ENCODE results near the gene SYTL3. TPM values are rescaled to one million over a fixed set of nuclear protein-coding genes. Genes with fewer than 3 reads are reported as not detected.

SYTL3 gene
- total RNA-seq, 1 experiment from 2014 or later = 0.65 TPM

DNA sequence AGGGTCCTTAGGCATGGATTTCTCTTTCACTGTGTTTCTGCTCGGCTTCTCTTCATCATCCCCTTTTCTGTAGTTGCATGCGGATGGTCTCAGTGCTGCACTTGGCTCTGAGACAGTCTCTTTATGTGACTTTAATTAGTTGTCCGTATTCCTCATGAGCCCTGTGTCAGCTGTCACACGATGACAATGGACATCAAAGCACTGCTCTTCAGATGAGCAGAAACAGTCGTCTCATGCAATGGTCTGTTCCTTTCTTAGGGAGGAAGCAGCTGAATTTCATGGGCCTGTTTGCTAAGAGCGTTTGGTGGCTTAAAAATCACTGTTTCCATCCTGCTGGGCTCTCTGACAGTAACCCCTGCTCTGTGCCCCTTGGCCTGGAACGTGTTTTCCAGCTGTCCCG lies 64.9 kb downstream of the SYTL3 start:
- TF ChIP-seq, protein P1, sequence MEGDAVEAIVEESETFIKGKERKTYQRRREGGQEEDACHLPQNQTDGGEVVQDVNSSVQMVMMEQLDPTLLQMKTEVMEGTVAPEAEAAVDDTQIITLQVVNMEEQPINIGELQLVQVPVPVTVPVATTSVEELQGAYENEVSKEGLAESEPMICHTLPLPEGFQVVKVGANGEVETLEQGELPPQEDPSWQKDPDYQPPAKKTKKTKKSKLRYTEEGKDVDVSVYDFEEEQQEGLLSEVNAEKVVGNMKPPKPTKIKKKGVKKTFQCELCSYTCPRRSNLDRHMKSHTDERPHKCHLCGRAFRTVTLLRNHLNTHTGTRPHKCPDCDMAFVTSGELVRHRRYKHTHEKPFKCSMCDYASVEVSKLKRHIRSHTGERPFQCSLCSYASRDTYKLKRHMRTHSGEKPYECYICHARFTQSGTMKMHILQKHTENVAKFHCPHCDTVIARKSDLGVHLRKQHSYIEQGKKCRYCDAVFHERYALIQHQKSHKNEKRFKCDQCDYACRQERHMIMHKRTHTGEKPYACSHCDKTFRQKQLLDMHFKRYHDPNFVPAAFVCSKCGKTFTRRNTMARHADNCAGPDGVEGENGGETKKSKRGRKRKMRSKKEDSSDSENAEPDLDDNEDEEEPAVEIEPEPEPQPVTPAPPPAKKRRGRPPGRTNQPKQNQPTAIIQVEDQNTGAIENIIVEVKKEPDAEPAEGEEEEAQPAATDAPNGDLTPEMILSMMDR (IDR thresholded peaks at IDR 0.05; ENCODE audit: unreplicated experiment) = no peak
- no peak for DNase-seq (ENCODE audit: unreplicated experiment)
- POLR2A ChIA-PET = no interaction called here
- CTCF ChIA-PET = interaction anchor here (1.3 kb wide), 1 partner anchor 8 kb away, joined by 3 read pairs; no protein-coding TSS in a partner anchor
- Mint-ChIP-seq H3K4me3 (ENCODE audit: unreplicated experiment) (no peak overlapping the region), H3K27ac (ENCODE audit: low read depth, unreplicated experiment) (no peak overlapping the region), H3K27me3 (ENCODE audit: insufficient read depth, unreplicated experiment) (no peaks in the 10 kb centered on the region), H3K36me3 (ENCODE audit: insufficient read depth, unreplicated experiment) (no peaks in the 10 kb centered on the region), H3K9me3 (ENCODE audit: unreplicated experiment) (no peaks in the 10 kb centered on the region), H3K4me1 (ENCODE audit: insufficient read depth, unreplicated experiment) (peaks cover 16% of the 10 kb centered on the region)
- intact Hi-C loops (cut with micrococcal nuclease) = no loop called here
- no TSS peak for BruUV-seq (replicated peaks)

DNA sequence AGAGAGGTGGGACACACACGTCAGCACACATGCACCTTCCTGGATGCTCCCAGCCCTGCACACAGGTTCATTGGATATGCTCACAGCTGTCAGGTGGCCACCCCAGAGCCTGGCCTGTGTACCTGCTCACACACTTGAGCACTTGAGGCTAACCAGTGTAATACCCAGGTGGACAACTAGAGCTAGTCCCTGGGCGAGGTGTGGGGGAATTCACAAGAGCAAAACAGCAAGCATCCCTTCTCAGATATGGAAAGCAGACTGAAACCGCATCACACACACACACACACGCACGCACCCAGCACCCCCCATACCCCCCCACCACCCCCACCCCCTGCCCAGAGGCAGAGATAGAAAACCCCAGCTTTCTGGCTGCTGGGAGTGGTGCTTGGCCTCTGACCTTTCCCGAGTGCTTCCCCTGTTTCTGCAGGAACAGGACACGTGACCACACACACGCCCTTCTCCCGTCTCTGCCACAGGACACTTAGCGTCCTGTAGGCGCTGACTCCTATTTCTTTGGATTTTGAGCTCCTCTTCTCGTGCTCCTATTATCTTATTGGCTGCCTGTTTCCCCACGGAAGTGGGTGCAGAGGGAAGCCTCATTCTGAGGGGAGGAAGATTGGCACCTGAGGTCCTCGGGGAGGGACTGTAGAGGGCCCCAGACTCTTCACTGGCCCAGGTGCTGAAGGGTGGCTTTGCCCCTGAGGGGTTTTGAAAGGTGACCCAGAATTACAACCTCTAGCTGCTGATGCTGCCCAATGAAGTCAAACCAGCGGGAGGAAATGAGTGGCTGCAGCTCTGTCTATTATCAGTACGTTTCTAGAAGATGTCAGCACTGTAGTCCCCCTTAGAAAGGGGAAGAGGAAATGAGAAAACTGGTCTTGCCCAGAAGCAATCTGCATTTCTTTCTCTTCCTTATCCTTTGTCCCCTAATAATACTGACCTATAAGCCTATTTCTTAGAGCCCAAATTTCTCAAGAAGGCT lies 65.8 kb downstream of the SYTL3 start:
- H3K36me3 Mint-ChIP-seq (ENCODE audit: insufficient read depth, unreplicated experiment) = no peaks in the 10 kb centered on the region
- H3K4me1 Mint-ChIP-seq (ENCODE audit: insufficient read depth, unreplicated experiment) = peaks cover 22% of the 10 kb centered on the region
- no peak overlapping the region for H3K4me3 Mint-ChIP-seq (ENCODE audit: unreplicated experiment)
- no peaks in the 10 kb centered on the region for H3K9me3 Mint-ChIP-seq (ENCODE audit: unreplicated experiment)
- no peak overlapping the region for H3K27ac Mint-ChIP-seq (ENCODE audit: low read depth, unreplicated experiment)
- ChIA-PET CTCF (interaction anchor here (0.6 to 1.3 kb wide), 3 partner anchors 9 to 108 kb away, joined by 3 to 5 read pairs (median 3); no protein-coding TSS in a partner anchor), POLR2A (no interaction called here)
- TF ChIP-seq, protein P1 (IDR thresholded peaks at IDR 0.05; ENCODE audit: unreplicated experiment) = no peak
- intact Hi-C loops (cut with micrococcal nuclease) = no loop called here
- no TSS peak for BruUV-seq (replicated peaks)
- H3K27me3 Mint-ChIP-seq (ENCODE audit: insufficient read depth, unreplicated experiment) = no peaks in the 10 kb centered on the region
- DNase-seq (ENCODE audit: unreplicated experiment) = no peak

DNA sequence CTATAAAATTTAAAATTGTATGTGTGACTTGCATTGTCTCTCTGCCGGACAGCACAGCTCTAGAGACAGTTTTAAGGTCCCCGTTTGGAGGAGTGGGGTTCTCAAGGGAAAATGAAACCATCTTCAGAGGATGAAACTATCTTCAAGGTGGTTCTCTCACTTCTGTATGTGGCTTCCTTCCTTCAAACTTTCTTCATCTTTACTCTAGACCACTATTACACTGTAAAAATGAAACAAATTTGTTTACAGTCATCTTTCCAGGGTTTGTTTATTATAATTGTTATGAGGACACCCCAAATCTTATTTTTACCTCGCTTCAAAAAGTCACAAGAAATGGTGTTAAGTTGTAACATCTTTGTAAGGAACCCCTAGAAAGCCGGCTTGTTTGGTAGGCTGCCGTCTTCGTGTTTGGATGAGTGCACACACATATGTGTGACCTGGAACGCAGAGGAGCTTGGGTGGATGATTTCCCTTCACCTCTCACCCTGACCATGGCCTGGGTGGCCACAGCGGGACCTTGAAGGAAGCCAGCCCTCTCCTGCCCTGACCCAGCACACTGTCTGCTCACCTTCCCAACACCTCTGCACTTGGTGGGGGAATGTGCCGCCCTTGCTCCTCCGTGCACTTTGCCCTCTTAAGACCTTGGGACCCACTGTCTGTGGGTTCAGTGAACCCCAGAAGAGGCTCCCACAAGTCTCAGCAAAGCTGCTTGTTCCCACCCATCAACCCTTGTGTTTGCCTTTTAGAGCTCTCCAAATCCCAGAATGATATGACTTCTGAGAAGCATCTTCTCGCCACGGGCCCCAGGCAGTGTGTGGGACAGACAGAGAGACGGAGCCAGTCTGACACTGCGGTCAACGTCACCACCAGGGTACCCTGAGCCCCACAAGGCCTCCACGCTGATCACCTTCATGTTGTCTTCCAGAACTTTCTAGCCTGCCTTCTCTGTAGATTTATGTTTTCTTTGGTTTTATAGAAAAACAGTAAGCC lies 67.8 kb downstream of the SYTL3 start:
- TF ChIP-seq, protein P1 (IDR thresholded peaks at IDR 0.05; ENCODE audit: unreplicated experiment) = no peak
- DNase-seq (ENCODE audit: unreplicated experiment) = no peak
- Mint-ChIP-seq H3K27ac (ENCODE audit: low read depth, unreplicated experiment) (no peak overlapping the region), H3K27me3 (ENCODE audit: insufficient read depth, unreplicated experiment) (no peaks in the 10 kb centered on the region), H3K9me3 (ENCODE audit: unreplicated experiment) (no peaks in the 10 kb centered on the region), H3K4me3 (ENCODE audit: unreplicated experiment) (no peak overlapping the region), H3K36me3 (ENCODE audit: insufficient read depth, unreplicated experiment) (no peaks in the 10 kb centered on the region), H3K4me1 (ENCODE audit: insufficient read depth, unreplicated experiment) (peaks cover 18% of the 10 kb centered on the region)
- BruUV-seq (replicated peaks) = no TSS peak
- CTCF ChIA-PET = interaction anchor here (0.6 to 1.0 kb wide), 2 partner anchors 21 to 270 kb away, joined by 3 to 4 read pairs; no protein-coding TSS in a partner anchor
- POLR2A ChIA-PET = no interaction called here
- intact Hi-C loops (cut with micrococcal nuclease) = no loop called here

All from MCF 10A (cell line).